ENCODE results near the gene PROCA1.
"Not testable (repeated sequence)": the region's sequence is repeated elsewhere in the genome, so short reads cannot be mapped to it uniquely, and the experiment has no call there.

PROCA1 gene

GRCh38 chr17:28725660-28726225 is 14.1 kb upstream of the PROCA1 start:
- peak; percentile 91 for DNase-seq

- no peak for DNase-seq
Observed at GRCh38 chr17:28725166-28725659, 13.5 kb upstream of the PROCA1 start.

- no peak for DNase-seq
Observed at GRCh38 chr17:28724500-28725165, 12.9 kb upstream of the PROCA1 start.

GRCh38 chr17:28723836-28724499 is 12.3 kb upstream of the PROCA1 start:
- not testable (repeated sequence) for DNase-seq

- no peak for DNase-seq
Observed at GRCh38 chr17:28723159-28723835, 11.6 kb upstream of the PROCA1 start.

- no peak for DNase-seq
Observed at GRCh38 chr17:28722417-28723158, 10.9 kb upstream of the PROCA1 start.

- not testable (repeated sequence) for DNase-seq
Observed at GRCh38 chr17:28720997-28721329, 9.3 kb upstream of the PROCA1 start.

- DNase-seq: no peak
Observed at GRCh38 chr17:28720247-28720996, 8.7 kb upstream of the PROCA1 start.

GRCh38 chr17:28719021-28719433 is 7.3 kb upstream of the PROCA1 start:
- DNase-seq: no peak

- DNase-seq: no peak
Observed at GRCh38 chr17:28718333-28719020, 6.8 kb upstream of the PROCA1 start.

GRCh38 chr17:28717578-28718332 is 6.1 kb upstream of the PROCA1 start, which contains the start of gene RAB34:
Gene RAB34 (minus strand): TSS chr17:28717868. CDS start chr17:28717266, 602 bp downstream.
- DNase-seq: no peak

GRCh38 chr17:28716740-28717577 is 5.3 kb upstream of the PROCA1 start:
- DNase-seq: no peak

GRCh38 chr17:28715217-28715616 is 3.5 kb upstream of the PROCA1 start:
- DNase-seq: no peak

- no peak for DNase-seq
Observed at GRCh38 chr17:28714281-28714680, 2.6 kb upstream of the PROCA1 start.

GRCh38 chr17:28712705-28713415 is 1.2 kb upstream of the PROCA1 start:
- no peak for DNase-seq

- DNase-seq: no peak
Observed at GRCh38 chr17:28712032-28712704, 480 bp upstream of the PROCA1 start.

- DNase-seq: peak; percentile 91
Observed at GRCh38 chr17:28710861-28711722, 596 bp downstream of the PROCA1 start.
